HG03439 (cell line): ENCODE measurements around the gene MRGPRD.

Experiments
- ATAC-seq: cut with Tn5 transposase; IDR thresholded peaks from one replicate; pipeline ENCODE4 v1.9.1; 2021; ENCODE audit warnings: mild to moderate bottlenecking, moderate library complexity; ENCODE audit not compliant: unreplicated experiment

The MRGPRD gene

GRCh38 chr11:68970921-68971636 is 9.7 kb downstream of the MRGPRD start:
- ATAC-seq = no peak

- no peak for ATAC-seq
These were observed 11.4 kb downstream of the MRGPRD start for GRCh38 chr11:68969386-68969785.

GRCh38 chr11:68968306-68969250 is 12.2 kb downstream of the MRGPRD start:
- no peak for ATAC-seq

- no peak for ATAC-seq
These were observed 13.6 kb downstream of the MRGPRD start for GRCh38 chr11:68966894-68967780.

GRCh38 chr11:68965901-68966853 is 14.6 kb downstream of the MRGPRD start:
- no peak for ATAC-seq

- no peak for ATAC-seq
These were observed 17.0 kb downstream of the MRGPRD start for GRCh38 chr11:68963779-68964178.

GRCh38 chr11:68962527-68963250 is 18.1 kb downstream of the MRGPRD start:
- no peak for ATAC-seq

GRCh38 chr11:68961245-68961644 is 19.5 kb downstream of the MRGPRD start:
- ATAC-seq = no peak

GRCh38 chr11:68960294-68961071 is 20.3 kb downstream of the MRGPRD start:
- no peak for ATAC-seq

- ATAC-seq = no peak
These were observed 21.1 kb downstream of the MRGPRD start for GRCh38 chr11:68959465-68960293.

GRCh38 chr11:68958211-68958610 is 22.6 kb downstream of the MRGPRD start:
- no peak for ATAC-seq

- ATAC-seq = no peak
These were observed 24.1 kb downstream of the MRGPRD start for GRCh38 chr11:68956547-68957254.

GRCh38 chr11:68956142-68956541 is 24.6 kb downstream of the MRGPRD start:
- ATAC-seq = no peak

- ATAC-seq = no peak
These were observed 25.2 kb downstream of the MRGPRD start for GRCh38 chr11:68955607-68955958.

GRCh38 chr11:68954836-68955606 is 25.8 kb downstream of the MRGPRD start:
- ATAC-seq = no peak

GRCh38 chr11:68950762-68951161 is 30.0 kb downstream of the MRGPRD start:
- no peak for ATAC-seq
